Stomach (tissue), 9 donors: Measurements from ENCODE around the gene GOLGA8N. TPM values are rescaled to one million over a fixed set of nuclear protein-coding genes. Genes with fewer than 3 reads are reported as not detected.

Experiments
- DNase-seq, 2 donors: peaks; one replicate each; pipeline versions ENCODE4 v3.0.0 to v3.0.0-alpha.2; 2013 to 2019
- H3K27ac ChIP-seq, 5 donors: fragments of 200-600 bp in 4 of 5; sonication (generic) in 4 of 5; one replicate each; pipeline ENCODE4 v1.5.1; 2013 to 2019; ENCODE audit warnings: mild to moderate bottlenecking in 1 of 5, moderate library complexity in 1 of 5
- H3K27me3 ChIP-seq, 3 donors: fragments of 200-600 bp; sonication (generic); one replicate each; pipeline ENCODE4 v1.5.1; 2017 to 2019; ENCODE audit warnings: mixed run types in 1 of 3
- H3K36me3 ChIP-seq, 4 donors: fragments of 200-600 bp; sonication (generic); 1 replicate in 3 of 4; 2 replicates in 1 of 4; pipeline ENCODE4 v1.5.1; 2016 to 2019
- H3K4me1 ChIP-seq, 4 donors: fragments of 200-600 bp; sonication (generic); one replicate each; pipeline ENCODE4 v1.5.1; 2016 to 2019
- H3K4me3 ChIP-seq, 4 donors: fragments of 200-600 bp; sonication (generic) in 3 of 4; one replicate each; pipeline ENCODE4 v1.5.1; 2016 to 2019; ENCODE audit warnings: mild to moderate bottlenecking in 1 of 4
- H3K9me3 ChIP-seq, 4 donors: fragments of 200-600 bp; sonication (generic); one replicate each; pipeline ENCODE4 v1.5.1; 2016 to 2019
- CTCF ChIP-seq, 7 experiments: fragments of 450-650 bp in 4 of 7; fragments of 200-600 bp in 3 of 7; sonication (generic) in 3 of 7; IDR thresholded peaks; one replicate each; pipeline ENCODE4 v1.5.1; 2016 to 2019; ENCODE audit warnings: antibody characterized with exemption in 7 of 7, control low read depth in 2 of 7, mild to moderate bottlenecking in 1 of 7
- EP300 ChIP-seq: sonication (generic); formaldehyde crosslinking; IDR thresholded peaks from one replicate; pipeline ENCODE4 v1.6.1; 2017; ENCODE audit warnings: antibody characterized with exemption
- POLR2A ChIP-seq, 4 donors: fragments of 450-650 bp; IDR thresholded peaks; one replicate each; pipeline ENCODE4 v1.6.1; 2016; ENCODE audit warnings: antibody characterized with exemption in 4 of 4, control low read depth in 2 of 4, mild to moderate bottlenecking in 1 of 4, moderate library complexity in 1 of 4
- POLR2AphosphoS5 ChIP-seq, 3 donors: sonication (generic); formaldehyde crosslinking; IDR thresholded peaks; one replicate each; pipeline ENCODE4 v1.6.1; 2016; ENCODE audit warnings: antibody characterized with exemption in 3 of 3
- WGBS, 5 donors: extraction: QIAGEN DNeasy Blood & Tissue Kit in 3 of 5; methylation state at CpG; one replicate each; pipeline versions ENCODE4 v1.1.5 to v1.1.7; 2013 to 2018; 5-methylcytosine and 5-hydroxymethylcytosine counted together
- intact Hi-C: fragments of 100-400 bp; cut with DNase I; formaldehyde crosslinking; loops from one replicate; pipeline ENCODE4 v1.15.1; 2023; ENCODE audit warnings: low total_unique reads
- polyA plus RNA-seq, 3 donors: library from polyadenylated mRNA; stranded (reverse); fragments of 200-250 nt; gene quantifications; one replicate each; pipeline ENCODE4 v1.2.3, GENCODE V29; 2013
- total RNA-seq, 5 donors: library from RNA; depleted of rRNA; stranded (reverse); fragments of >200 nt; gene quantifications; one replicate each; pipeline versions ENCODE4 v1.1.0 to v1.2.3, GENCODE V29; 2014 to 2016
- donor health status: healthy with polysubstance abuse.
- donor health status: Bipolar disorder and iron deficiency.
- donor health status: healthy.

The GOLGA8N gene
- total and polyA plus RNA-seq, 8 donors: 1.4 to 17.8 (median 4.2) TPM

DNA sequence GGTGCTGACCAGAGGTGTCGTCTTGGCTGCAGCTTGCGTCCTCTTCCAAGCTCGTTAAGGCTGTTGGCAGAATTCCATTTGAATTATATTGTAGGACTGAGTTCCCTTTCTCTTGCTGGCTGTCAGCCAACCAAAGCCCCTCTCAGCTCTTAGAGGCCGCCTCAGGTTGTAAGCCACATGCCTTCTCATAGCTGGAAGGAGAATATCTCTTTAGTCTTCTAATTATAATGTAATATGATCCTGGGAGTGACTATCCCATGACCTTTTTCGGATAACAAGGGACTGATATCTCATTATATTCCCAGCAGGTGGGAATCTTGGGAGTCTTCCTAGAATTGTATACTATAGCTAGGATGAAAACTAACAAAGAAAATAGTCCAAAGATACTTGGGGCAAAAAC lies 53.0 kb downstream of the GOLGA8N start:
- Histone ChIP-seq H3K27me3 (peaks cover 0 to 22% (median 0%) of the 10 kb centered on the region in 3 donors), H3K27ac (no peak overlapping the region), H3K36me3 (no peaks in the 10 kb centered on the region), H3K4me3 (no peak overlapping the region), H3K9me3 (no peaks in the 10 kb centered on the region), H3K4me1 (peaks cover 0 to 10% (median under 1%) of the 10 kb centered on the region in 4 donors)
- WGBS, 5 donors: 63 to 77% (median 64%) methylated on average over 5 of the region's 5 CpGs
- TF ChIP-seq CTCF (IDR thresholded peaks at IDR 0.05) (no peak), POLR2AphosphoS5 (IDR thresholded peaks at IDR 0.05) (no peak), EP300 (no peak), POLR2A (IDR thresholded peaks at IDR 0.05) (no peak)
- intact Hi-C loops: no loop called here
- peak in 1 of 2 donors; percentile 17 for DNase-seq

- DNase-seq: no peak
Observed at GRCh38 chr15:32649342-32649741, 56.1 kb downstream of the GOLGA8N start.

GRCh38 chr15:32651229-32651837 lies 58.1 kb downstream of the GOLGA8N start:
- Histone ChIP-seq H3K9me3 (no peaks in the 10 kb centered on the region), H3K27ac (no peak overlapping the region), H3K36me3 (no peaks in the 10 kb centered on the region), H3K27me3 (no peaks in the 10 kb centered on the region), H3K4me1 (peaks cover 0 to 5% (median 2%) of the 10 kb centered on the region in 4 donors), H3K4me3 (no peak overlapping the region)
- intact Hi-C loops: no loop called here
- TF ChIP-seq POLR2A (IDR thresholded peaks at IDR 0.05) (no peak), CTCF (IDR thresholded peaks at IDR 0.05) (peak in 5 of 7 experiments; percentile 47 to 91 (median 89)), POLR2AphosphoS5 (IDR thresholded peaks at IDR 0.05) (no peak), EP300 (no peak)
- DNase-seq: peak; percentile 56 to 71
- 36 to 42% (median 40%) methylated on average over 6 of the region's 6 CpGs for WGBS, 5 donors

More at GRCh38 chr15:32649342-32649741, 56.1 kb downstream of the GOLGA8N start:
- H3K36me3 ChIP-seq: no peaks in the 10 kb centered on the region
- no peaks in the 10 kb centered on the region for H3K9me3 ChIP-seq
- intact Hi-C loops: no loop called here
- TF ChIP-seq POLR2AphosphoS5 (IDR thresholded peaks at IDR 0.05) (no peak), EP300 (no peak), POLR2A (IDR thresholded peaks at IDR 0.05) (no peak)
- H3K27ac ChIP-seq: no peak overlapping the region
- 56 to 73% (median 67%) methylated on average over 5 of the region's 5 CpGs for WGBS, 5 donors
- no peak overlapping the region for H3K4me3 ChIP-seq
- H3K27me3 ChIP-seq: no peaks in the 10 kb centered on the region
- H3K4me1 ChIP-seq: peaks cover 0 to 4% (median 0%) of the 10 kb centered on the region in 4 donors

DNA sequence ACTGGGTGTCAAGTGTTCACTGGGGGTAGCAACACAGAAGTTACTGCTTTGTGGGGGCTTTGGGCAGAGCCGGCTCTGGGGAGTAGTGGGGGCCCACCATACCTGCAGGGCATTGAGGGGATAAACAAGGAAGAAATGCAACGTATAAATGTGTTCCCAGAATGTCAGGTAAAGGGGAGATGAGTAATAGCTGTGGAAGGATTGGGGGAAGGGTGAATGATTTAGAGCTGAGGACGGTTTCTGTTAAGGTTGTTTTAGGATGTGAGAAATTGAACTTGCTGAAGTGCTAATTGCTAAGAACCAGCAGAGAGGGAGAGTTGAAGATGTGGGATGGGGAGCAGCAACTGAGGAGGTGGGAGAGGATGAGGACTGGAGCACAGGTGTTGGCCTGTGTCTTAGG lies 58.9 kb downstream of the GOLGA8N start:
- Histone ChIP-seq H3K4me3 (no peak overlapping the region), H3K9me3 (no peaks in the 10 kb centered on the region), H3K27ac (no peak overlapping the region), H3K4me1 (peaks cover 0 to 13% (median 2%) of the 10 kb centered on the region in 4 donors), H3K36me3 (no peaks in the 10 kb centered on the region), H3K27me3 (no peaks in the 10 kb centered on the region)
- no peak for TF ChIP-seq CTCF (IDR thresholded peaks at IDR 0.05)
- TF ChIP-seq POLR2A (IDR thresholded peaks at IDR 0.05): no peak
- TF ChIP-seq POLR2AphosphoS5 (IDR thresholded peaks at IDR 0.05): no peak
- TF ChIP-seq EP300: no peak
- no peak for DNase-seq
- intact Hi-C loops: no loop called here
- WGBS, 5 donors: 69 to 78% (median 72%) methylated on average over 3 of the region's 3 CpGs

DNA sequence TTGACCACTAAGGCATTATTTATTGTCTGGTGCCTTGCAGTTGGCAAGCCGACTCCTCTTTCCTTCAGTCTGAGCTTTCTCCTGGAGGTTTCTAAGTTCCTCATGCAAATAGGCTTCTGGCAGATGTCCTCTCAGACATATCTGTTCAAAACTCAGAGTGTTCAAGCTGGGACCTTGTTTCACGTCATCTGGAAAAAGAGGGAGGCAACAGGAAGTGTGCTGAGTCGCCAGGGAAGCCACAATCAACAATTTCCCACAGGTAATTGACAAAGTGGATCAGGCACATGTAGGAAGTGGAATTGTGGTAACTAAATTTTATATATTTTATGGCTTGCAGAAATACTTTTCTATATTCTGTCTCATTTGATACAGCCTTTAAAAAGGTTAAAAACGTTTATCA lies 62.8 kb downstream of the GOLGA8N start:
- Histone ChIP-seq H3K36me3 (no peaks in the 10 kb centered on the region), H3K4me3 (no peak overlapping the region), H3K9me3 (no peaks in the 10 kb centered on the region), H3K27ac (no peak overlapping the region), H3K27me3 (no peaks in the 10 kb centered on the region), H3K4me1 (peaks cover 0 to 25% (median 8%) of the 10 kb centered on the region in 4 donors)
- 58 to 70% (median 61%) methylated on average over 4 of the region's 4 CpGs for WGBS, 5 donors
- TF ChIP-seq CTCF (IDR thresholded peaks at IDR 0.05): no peak
- no peak for TF ChIP-seq POLR2A (IDR thresholded peaks at IDR 0.05)
- TF ChIP-seq POLR2AphosphoS5 (IDR thresholded peaks at IDR 0.05): no peak
- TF ChIP-seq EP300: no peak
- intact Hi-C loops: no loop called here
- no peak for DNase-seq
